Right lung (tissue), 10 donors: ENCODE measurements around the gene GNPNAT1. TPM values are rescaled to one million over a fixed set of nuclear protein-coding genes. Genes with fewer than 3 reads are reported as not detected.
A peak's percentile ranks its signal among the peaks of the same experiment; 100 is the strongest.

Source experiments
- DNase-seq, 2 donors: peaks; one replicate each; pipeline ENCODE4 v3.0.0-alpha.2; 2013
- long read RNA-seq, 8 donors: transcript quantifications; one replicate each; lab custom pipeline, GENCODE V29; 2026
- polyA plus RNA-seq, 5 donors: library from polyadenylated mRNA; unstranded; fragments of 120-200 nt; gene quantifications; one replicate each; pipeline versions ENCODE4 v1.2.1 to v1.2.3, GENCODE V29; 2013; ENCODE audit warnings: inconsistent platforms in 1 of 5, low replicate concordance in 1 of 5; ENCODE audit not compliant: insufficient read length in 5 of 5, insufficient read depth in 1 of 5

GNPNAT1 gene
- polyA plus RNA-seq, result 10 to 100 TPM; 19.2 to 26.8 (median 22.5) TPM
- long read RNA-seq, donor 1, transcript GNPNAT1-201 (6 exons, 3,860 nt), result major isoform, 10 of 10 reads
- long read RNA-seq, donor 1, partial matches to known transcripts, result 0 of 10 reads
- long read RNA-seq, donor 1, other reads (novel, unspliced or antisense), result 0 of 10 reads
- long read RNA-seq, donor 2, partial matches to known transcripts, result 0 of 2 reads
- long read RNA-seq, donor 2, other reads (novel, unspliced or antisense), result 0 of 2 reads
- long read RNA-seq, donor 3, transcript GNPNAT1-201 (6 exons, 3,860 nt), result major isoform, 6 of 6 reads
- long read RNA-seq, donor 3, partial matches to known transcripts, result 0 of 6 reads
- long read RNA-seq, donor 3, other reads (novel, unspliced or antisense), result 0 of 6 reads
- long read RNA-seq, donor 4, partial matches to known transcripts, result 0 of 1 reads
- long read RNA-seq, donor 4, other reads (novel, unspliced or antisense), result 0 of 1 reads
- long read RNA-seq, donor 5, transcript GNPNAT1-201 (6 exons, 3,860 nt), result major isoform, 5 of 5 reads
- long read RNA-seq, donor 5, partial matches to known transcripts, result 0 of 5 reads
- long read RNA-seq, donor 5, other reads (novel, unspliced or antisense), result 0 of 5 reads
- long read RNA-seq, donor 6, transcript GNPNAT1-201 (6 exons, 3,860 nt), result major isoform, 8 of 8 reads
- long read RNA-seq, donor 6, partial matches to known transcripts, result 0 of 8 reads
- long read RNA-seq, donor 6, other reads (novel, unspliced or antisense), result 0 of 8 reads
- long read RNA-seq, donor 7, partial matches to known transcripts, result 0 of 4 reads
- long read RNA-seq, donor 7, other reads (novel, unspliced or antisense), result 0 of 4 reads
- long read RNA-seq, donor 8, result 0 reads

DNA sequence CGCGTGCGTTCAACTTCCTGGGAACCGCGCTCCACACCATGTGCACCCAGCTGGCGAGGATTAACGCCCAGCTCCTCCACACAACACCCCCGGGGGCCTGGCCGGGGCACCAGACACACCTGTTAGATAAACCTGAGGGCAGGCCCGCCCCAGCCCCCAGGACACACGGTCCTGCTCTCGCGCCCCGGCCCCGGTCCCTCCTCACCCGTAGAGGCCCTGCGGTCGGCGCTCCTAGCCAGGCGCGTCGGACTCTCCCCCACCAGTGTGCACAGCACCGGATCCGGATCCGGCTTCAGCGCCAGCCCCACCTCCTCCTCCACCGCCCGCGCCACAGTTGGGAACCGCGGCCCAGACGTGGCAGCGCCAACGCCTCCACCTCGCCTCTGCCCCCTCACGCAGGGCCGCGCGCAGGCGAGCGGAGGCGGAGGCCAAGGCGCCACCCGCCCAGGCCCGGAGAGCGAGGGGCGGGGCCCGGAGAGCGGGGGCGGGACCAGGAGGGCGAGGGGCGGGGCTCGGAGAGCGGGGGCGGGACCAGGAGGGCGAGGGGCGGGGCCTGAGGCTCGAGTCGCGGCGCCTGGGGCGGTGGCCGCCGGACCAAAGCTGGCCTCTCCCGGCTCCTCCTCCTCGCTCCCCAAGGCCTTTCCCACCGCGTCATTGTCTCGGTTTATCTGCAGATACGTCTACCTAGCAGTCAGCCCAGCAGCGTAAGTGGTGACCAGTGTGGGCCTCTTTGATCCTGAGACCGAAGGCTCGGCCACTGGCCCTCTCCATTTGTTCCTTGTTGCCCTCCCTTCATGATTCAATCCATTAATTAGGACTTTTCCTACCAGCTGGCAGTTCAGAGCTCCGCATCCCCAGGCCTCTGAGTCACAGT, at the start of gene GNPNAT1:
Gene GNPNAT1 (minus strand): TSS at position 385 of the 874 bp plus-strand sequence. CDS start 6,957 bp downstream, outside the sequence.
- peak; percentile 76 for DNase-seq

DNA sequence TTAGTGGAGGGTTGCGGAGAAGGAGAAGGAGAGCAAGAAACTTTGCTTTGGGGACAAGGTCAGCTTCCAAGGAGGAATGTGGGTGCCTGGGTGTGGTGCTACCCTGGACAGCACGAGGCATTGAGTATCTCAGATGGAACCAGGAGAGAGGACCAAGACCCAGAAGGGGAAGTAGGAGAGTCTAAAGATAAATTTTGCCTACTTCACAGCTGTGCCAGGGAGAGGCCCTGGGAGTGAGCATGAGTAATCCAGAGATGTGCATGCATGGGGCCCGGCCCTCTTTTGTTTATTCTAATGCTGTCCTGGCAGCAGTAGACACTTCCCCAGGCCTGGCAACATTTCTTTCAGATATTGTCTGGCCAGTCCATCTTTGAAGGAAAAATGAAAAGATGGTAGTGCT, 49.5 kb upstream of the GNPNAT1 start:
- DNase-seq, result no peak

DNA sequence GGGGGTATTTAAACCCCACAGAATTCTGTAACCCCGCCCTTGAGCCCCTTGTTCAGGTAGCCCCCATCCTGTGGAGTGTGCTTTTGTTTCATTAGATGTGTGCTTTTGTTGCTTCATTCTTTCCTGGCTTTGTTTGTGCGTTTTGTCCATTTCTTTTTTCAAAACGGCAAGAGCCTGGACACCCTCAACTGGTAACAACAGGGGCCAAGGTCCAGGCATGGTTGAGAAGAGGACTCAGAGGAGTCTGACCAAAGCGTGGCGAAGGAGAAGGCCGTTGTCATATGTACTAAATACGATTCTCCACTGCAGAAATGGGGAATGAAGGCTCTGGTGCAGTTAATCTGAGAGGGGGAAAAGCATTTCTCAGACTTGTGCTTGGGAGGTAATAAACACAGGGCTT, 46.0 kb upstream of the GNPNAT1 start:
- no peak for DNase-seq

DNA sequence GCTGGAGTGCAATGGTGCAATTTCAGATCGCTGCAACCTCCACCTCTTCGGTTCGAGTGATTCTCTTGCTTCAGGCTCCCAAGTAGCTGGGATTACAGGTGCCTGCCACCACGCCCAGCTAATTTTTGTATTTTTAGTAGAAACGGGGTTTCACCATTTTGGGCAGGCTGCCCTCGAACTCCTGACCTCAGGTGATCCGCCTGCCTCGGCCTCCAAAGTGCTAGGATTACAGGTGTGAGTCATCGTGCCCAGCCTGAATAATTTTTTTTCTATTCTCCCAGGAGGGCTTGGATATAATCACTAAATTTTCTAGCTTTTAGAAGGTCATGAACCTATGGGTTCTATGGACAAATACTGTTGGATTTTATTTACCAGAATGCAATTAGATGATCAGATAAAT, 44.7 kb upstream of the GNPNAT1 start:
- DNase-seq, result no peak

DNA sequence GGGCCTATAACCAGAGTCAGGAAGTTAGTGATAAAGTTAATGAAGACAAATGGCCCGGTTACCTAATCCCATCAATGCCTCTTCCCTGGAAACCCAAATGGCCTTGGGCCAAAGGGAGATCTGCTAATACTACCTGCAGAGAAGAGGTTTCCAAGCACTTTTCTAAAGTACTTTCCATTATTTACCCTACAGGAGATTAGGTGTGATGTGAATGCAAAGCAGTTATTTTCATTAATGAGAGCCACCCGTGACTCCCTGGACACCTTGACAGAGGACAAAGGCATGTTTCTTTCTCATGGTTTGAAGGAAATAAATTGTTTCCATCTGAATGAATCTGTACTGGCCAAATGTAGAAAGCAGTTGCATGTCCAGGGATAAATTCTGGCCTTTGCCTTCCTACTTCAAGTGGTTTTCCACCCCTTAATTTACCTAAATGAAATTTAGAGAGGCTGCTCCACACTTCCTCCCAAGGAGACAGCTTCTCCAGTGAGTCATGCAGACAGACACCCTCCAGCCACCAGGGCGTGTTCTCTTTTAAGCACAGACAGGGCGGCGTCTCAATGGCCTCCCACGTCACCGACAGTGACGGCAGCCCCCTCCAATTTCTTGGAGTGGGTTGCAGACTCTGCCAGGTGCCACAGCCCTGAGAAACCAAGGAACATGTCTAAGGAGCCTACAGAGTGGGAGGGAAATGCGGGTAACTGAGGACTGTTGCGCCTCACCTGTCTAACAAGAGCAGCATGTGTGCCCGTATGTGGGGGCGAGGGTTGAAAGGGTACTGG, 43.9 kb upstream of the GNPNAT1 start:
- DNase-seq, result no peak

DNA sequence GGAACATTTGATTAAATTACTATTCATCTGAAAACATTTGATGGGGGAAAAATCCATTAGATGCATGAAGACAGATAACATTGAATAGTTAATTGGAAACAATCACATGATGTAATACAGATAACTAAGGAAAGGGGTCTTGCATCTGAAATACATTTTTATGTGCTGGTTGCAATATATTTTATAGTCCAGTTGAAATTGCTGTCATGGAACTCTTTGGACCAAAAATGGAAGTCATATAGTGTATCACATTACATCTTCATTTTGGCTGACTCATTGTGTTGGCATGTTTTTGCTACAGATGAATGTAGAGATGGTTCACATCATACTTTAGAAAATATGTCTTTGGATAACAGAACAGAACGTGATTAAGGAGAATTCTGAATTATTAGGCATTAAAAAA, 43.0 kb upstream of the GNPNAT1 start:
- no peak for DNase-seq

DNA sequence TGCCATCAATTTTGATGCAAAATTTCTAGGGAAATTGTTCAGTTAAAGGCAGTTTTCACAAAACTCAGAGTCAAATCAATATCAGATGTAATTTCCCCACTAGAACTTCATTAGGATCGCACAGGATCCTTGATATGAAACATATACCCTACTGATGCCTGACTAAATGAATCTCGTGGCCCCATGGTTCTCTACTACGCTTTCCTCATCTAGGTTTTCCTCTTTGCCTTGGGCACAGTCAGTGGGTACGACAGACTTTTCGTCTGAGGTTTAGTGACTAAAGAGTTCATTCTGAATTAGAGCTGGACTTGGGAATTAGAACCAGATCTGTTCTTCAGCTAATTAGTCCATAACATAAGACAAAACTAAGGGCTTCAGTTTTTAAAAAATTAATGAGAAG, 42.5 kb upstream of the GNPNAT1 start:
- no peak for DNase-seq

DNA sequence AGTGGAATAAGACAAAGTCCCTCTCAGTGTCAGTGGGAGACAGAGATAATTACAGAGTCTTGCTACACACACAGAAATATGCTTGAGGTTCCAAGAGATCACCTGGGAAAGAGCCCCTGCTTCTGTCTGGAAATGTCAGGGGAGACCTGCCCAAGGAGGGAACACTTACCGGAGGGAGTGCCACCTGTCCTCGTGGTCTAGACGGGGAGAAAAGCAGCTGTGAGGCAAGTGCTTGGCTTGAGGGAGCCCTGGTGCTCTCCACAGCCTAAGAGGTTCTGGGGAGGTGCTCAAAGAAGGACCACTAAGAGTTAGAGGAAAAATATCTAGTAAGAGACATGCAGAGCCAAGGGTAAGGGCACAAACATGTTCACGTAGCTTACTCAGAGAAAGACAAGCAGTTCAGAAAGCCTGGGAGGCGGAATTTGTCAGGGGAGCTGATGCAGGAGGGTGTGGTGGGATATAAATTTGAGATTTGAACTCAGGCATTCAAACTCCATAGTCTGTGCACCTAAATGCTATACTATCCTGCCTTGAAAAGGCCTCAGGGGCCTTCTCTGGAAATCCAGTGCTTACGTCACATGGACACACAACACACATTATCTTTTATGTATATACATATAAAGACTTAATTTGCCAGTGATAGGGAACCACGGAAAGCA, 38.2 kb upstream of the GNPNAT1 start:
- no peak for DNase-seq

DNA sequence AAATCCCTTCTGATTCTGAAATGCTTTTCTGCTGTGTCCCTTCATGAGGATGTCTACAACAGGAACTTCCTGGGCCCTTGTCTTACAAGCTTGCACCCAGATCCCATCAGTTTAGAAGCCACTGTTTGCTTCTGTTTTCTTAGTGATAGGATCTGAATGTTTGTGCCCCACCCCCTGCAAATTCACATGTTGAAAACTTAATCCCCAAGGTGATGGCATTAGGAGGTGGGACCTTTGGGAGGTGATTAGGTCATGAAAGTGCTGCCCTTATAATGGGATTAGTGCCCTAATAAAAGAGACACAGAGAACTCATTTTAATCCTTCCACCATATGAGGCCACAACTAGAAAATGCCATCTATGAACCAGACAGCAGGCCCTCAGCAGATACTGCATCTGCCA, 36.0 kb upstream of the GNPNAT1 start:
- DNase-seq, result no peak

DNA sequence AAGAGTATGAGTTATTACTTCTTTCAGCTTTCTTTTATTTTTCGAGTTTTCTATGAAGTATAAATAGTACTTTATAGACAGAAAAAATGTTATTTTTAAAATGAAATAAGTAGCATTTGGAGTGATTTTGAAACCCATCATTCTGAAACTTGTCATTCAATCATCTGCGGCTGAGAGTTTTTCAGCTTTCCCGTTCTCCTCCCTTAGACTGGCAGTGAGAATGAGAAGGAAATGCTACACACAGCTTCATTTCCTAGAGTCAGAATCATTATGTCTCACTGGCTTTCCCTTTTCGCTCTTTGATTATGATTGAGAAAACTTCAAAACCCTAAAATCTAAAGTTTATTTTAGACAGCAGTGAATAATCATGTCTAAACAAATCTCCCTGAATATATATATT, 33.7 kb upstream of the GNPNAT1 start:
- no peak for DNase-seq

DNA sequence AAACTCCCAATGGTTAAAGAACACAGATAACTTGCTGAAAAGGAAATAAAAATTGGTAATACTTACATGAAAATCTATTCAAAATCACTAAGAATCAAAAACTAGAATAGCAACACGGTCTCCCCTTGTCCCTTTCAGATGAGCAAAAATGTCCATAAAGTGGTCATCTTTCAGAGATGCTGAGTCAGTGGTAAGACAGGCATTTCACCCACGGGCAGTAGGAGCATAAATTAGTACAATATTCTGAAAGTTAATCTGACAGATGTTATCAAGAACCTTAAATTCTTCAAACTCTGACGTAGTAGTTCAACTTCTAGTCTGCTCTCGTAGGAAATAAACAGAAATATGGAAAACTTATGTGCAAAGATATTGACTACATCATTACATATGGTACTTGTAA, 33.1 kb upstream of the GNPNAT1 start:
- no peak for DNase-seq

DNA sequence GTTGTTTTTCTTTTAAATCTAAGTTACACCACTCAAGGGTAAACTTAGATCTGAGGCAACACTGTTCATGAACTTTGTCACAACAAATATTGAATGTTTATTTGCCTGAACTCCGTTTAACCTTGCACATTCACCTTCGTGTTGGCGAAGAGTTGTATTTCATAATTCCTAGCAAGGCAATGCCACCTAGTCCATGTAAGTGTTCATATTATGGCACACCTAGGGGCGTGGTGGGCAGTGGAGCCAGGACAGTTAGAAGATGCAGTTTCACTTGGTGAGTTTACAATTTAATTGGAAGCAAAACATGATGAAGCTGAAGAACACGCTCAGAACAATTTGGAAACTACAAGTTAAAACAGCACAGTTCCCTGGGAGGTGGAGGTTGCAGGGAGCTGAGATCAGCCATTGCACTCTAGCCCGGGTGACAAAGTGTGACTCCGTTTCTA, 30.4 kb upstream of the GNPNAT1 start:
- no peak for DNase-seq

DNA sequence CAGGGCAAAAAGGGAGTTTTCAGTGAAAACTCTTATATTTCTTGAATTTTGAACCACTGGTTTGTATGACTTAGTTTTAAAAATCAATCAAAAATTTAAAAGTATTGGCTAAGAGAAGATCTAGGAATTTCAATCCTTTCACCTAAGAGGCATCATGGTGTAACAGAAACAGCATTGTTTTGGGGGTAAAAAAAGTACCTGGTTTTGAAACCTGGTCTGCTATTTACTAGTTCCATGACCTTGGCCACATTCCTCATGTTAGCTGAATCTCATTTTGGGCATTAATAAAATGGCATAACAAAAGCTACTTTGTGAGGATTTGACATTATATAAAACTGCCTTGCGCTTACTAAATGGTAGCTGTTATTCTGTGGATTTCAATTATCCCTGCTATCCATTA, 16.7 kb upstream of the GNPNAT1 start:
- DNase-seq, result no peak

DNA sequence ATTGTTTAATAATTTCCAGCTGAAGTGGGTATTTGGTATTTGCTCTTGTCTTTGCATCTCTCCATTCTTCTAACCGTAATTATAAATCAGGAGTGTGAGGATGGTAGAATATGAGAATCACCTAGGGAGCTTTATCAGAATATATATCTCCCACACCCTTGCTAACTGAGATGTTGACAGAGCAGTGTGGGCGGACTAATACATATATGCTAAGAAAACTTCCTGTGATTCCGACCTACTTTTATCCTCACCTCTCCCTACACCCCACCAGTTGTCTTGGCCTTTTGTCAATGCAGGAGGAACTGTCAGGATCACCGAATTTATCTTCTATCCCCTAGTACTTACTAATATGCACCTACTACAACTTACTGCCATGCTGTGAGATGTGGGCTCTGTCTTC, 14.7 kb upstream of the GNPNAT1 start:
- no peak for DNase-seq

DNA sequence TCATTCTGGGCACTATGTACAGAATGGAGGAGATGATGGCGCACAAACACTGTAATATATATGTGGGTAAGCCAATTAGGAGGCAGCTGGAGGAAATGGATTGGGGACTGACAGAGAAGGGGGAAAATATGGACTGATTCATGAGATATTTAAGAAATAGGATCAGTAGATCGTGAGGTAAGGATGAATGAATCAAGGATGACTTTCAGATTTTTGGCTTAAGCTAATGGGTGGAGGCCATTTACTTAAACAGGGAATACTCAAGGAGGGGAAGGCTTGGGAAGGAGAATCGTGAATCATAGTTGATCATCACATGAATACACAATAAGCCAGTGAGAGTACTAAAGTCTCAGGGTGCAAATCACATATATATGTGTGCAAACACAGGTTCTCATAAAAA, 11.2 kb upstream of the GNPNAT1 start:
- no peak for DNase-seq

DNA sequence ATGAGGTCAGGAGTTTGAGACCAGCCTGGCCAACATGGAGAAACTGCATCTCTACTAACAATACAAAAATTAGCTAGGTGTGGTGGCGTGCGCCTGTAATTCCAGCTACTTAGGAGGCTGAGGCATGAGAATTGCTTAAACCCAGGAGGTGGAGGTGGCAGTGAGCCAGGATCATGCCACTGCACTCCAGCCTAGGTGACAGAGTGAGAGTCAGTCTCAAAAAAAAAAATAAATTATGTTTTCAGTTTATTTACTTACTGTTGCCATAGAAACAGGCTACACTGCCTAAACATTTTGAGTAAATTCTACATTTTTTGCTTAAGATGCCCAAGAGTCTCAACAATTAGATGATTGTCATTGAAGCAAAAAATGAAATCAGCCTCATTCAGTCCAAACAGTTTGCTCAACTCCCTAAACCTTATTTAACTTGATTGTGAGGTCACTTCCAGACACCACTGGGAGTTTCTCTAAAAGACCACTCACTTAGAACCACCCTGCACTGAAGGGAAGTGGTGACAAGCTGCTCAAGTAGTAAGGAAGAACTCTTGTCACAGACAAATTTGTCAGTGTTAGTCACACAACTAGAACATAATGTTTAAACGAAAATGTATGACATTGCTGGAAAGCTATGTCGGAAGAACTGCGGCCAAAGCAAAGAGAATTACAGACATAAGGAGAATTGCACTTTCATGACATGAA, 9.8 kb upstream of the GNPNAT1 start:
- DNase-seq, result peak in 1 of 2 donors; percentile 27

DNA sequence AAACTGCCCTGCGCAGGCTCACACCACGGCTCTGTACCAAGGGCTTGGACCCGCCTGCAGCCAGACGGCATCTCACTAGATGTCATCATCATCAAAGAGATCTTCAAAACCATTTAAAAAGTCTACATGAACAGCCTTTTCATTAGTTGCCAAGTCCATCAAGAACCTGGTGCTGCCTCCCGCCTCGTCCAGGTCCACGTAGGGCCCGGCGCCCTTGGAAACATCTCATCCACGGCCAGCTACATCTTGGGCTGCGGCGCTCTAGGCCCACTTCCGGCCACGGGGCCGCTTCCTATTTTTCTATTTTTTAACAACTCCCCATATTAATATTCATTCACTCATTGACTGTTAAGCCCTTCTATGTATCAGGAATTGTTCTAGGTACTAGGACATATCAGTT, 7.4 kb upstream of the GNPNAT1 start:
- DNase-seq, result no peak

DNA sequence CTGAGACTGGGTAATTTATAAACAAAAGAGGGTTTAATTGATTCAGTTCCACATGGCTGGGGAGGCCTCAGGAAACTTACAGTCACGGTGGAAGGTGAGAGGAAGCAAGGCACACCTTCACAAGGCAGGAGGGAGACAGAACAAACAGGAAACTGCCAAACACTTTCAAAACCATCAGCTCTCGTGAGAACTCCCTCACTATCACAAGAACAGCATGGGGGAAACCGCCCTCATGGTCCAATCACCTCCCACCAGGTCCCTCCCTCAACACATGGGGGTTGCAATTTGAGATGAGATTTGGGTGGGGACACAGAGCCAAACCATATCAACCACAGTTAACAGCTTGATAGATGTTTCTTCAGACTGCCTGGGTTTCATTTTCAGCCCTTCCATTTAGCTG, 6.2 kb upstream of the GNPNAT1 start:
- no peak for DNase-seq

DNA sequence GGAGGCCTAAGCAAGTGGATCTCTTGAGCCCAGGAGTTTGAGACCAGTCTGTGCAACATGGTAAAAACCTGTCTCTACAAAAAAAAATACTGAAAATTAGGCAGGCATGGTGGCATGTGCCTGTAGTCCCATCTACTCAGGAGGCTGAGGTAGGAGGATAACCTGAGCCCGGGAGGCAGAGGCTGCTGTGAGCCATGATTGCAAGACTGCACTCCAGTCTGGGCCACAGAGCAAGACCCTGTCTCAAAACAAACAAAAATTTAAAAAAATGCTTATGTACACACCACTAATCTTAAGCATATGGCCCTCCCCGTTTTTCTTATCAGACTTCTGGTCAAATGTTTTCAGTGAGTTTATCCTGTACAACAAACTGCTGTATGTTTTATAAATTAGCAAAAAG, 1.7 kb upstream of the GNPNAT1 start:
- DNase-seq, result no peak

DNA sequence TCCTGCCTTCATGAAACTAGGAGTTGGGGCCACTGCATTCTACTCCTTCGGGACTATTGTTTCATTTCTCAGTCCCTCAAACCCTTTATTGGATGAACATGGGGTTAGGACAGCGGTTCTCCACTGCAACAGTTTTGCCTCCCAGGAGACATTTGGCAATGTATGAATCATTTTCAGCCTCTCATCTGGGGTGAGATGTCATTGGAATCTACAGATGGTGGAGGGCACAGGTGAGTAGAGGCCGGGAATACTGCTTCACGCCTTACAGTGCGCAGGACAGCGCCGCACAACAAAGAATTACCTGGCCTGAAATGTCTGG, 649 bp upstream of the GNPNAT1 start:
- DNase-seq, result no peak
